Fibroblast of pulmonary artery (primary cell): ENCODE data around the gene KLC3.

Experiments used
- DNase-seq: peaks from one replicate; pipeline ENCODE4 v3.0.0-alpha.2; 2010; ENCODE audit warnings: low read depth
- H3K4me3 ChIP-seq: replicated peaks from 2 replicates; pipeline ENCODE4 v1.5.1; 2011; ENCODE audit warnings: low read depth, mild to moderate bottlenecking, control low read depth, low read length, moderate library complexity
- TF ChIP-seq, protein P1 (sequence below): IDR thresholded peaks from 2 replicates; pipeline ENCODE4 v1.5.1; 2011; ENCODE audit warnings: mild to moderate bottlenecking, control low read depth, low read length, inconsistent platforms; ENCODE audit errors: missing control alignments

Gene KLC3

DNA sequence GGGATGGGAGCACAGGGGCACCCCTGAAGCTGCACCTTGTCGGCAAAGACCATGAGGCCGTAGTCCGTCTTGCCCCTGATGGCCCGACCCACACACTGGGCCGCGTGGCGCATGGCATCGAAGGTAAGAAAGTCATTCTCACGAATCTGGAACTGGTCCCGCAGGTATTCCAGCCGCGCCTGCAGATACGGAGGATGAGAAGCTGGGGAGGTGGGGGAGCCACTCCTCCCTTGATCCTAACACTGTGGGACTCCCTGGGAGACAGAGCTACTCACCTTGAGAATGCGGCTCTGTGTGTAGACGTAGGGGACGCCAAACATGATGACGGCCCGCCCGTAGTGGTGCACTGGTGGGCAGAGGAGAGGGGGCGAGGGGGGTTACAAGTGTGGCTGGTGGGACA is 11.9 kb downstream of the KLC3 start:
- TF ChIP-seq, protein P1, sequence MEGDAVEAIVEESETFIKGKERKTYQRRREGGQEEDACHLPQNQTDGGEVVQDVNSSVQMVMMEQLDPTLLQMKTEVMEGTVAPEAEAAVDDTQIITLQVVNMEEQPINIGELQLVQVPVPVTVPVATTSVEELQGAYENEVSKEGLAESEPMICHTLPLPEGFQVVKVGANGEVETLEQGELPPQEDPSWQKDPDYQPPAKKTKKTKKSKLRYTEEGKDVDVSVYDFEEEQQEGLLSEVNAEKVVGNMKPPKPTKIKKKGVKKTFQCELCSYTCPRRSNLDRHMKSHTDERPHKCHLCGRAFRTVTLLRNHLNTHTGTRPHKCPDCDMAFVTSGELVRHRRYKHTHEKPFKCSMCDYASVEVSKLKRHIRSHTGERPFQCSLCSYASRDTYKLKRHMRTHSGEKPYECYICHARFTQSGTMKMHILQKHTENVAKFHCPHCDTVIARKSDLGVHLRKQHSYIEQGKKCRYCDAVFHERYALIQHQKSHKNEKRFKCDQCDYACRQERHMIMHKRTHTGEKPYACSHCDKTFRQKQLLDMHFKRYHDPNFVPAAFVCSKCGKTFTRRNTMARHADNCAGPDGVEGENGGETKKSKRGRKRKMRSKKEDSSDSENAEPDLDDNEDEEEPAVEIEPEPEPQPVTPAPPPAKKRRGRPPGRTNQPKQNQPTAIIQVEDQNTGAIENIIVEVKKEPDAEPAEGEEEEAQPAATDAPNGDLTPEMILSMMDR: no peak
- no peak for DNase-seq
- H3K4me3 ChIP-seq: no peak overlapping the region

DNA sequence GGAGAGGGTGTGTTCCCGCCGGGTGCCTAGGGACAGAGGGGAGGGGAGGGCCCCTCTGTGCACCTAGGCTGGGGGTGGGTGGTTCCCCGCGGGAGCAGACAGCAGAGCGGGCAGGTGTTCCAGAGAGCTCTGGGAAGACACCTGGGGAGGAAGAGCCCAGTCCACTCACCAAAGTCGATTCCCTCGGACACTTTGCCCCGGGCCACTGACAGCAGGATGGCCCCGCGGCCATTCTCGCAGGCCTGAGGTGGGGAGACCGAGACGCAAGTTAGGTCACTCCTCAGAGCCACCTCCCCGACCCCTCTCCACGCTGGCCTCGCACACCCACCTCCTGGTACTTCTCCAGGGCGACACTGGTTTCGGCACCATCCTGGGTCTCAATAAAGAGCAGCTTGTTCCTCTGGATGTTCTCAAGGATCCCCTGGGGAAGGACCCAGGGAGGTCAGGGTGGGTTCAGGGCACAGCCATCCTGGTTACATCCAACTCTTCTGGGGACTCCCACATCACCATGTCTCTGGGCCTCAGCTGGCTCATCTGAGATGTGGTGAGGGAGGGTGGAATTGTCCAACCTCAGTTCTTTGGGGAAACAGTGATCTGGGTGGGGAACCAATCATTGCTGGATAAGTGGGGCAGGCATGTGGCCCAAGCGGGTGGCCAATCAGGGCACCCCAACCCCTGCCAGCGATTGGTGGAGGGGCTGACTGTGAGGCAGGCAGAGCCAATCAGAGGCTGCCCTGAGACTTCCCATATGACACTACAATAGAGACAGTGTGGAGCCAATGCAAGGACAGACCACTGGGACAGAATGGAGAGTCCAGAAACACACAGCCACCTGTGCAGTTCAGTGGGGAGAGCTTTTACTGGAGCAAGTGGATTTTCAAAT is 12.6 kb downstream of the KLC3 start:
- no peak for DNase-seq
- TF ChIP-seq, protein P1: no peak
- no peak overlapping the region for H3K4me3 ChIP-seq

DNA sequence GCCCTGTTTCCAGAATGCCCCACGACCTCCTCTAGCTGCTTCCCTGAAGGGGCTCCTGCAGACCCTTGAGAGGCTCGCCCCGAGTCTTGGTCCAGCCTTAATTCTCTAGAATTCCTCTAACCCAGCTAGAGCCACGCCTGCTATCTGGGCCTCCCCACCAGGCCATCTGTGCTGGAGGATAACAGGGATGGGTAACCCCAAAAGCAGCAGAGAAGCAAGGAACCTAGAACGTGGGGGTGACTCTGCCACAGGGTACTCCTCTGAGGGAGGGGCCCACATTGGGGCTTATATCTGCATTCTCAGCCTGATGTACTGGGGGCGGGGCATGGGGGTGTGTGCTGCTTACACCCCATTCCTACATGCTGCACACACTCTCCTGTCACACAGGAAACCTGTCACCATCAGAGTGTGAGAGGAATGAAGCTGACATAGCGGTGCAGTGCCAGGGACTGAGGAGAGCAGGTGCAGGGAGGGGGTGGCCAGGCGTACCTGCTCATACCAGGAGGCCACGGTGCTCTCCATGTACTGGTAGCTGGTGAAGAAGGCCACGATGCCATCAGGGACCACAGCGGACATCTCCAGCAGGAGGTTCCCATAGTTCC is 13.8 kb downstream of the KLC3 start:
- no peak overlapping the region for H3K4me3 ChIP-seq
- DNase-seq: no peak
- TF ChIP-seq, protein P1: no peak

DNA sequence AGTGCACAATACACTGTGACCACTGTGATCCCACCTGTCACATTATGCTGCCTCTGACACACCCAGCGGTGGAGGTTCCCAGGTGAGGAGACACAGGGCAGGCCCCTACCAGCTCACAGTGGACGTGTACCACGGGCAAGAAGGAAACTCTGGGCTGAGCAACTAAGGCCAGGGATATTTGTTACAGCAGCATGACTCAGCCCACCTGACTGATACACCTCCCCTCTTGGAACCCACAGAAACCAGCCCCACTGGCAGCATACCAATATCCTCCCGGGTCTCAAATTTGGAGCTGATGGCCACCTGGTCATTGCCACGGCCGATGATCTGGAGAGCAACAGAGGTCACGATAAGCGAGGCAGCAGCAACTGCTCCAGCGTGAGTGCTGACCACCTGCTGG is 14.9 kb downstream of the KLC3 start:
- no peak for DNase-seq
- TF ChIP-seq, protein P1: no peak
- no peak overlapping the region for H3K4me3 ChIP-seq

DNA sequence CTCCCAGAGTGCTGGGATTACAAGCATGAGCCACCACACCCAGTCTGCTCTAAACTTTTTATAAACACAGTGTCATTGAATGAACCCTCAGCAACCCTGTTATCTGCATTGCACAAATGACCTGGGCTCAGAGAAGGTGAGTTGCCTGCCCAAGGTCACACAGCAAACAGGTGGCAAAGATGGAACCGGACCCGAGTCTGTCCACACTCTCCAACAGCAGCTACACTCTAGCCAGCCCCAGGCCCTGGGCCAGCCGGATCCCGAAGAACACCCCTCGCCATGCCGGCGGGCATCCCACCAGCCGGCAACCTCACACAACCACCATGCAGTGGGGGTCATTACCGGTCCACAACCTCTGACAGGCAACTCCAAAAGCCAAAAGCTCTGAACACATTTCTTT is 15.4 kb downstream of the KLC3 start:
- TF ChIP-seq, protein P1: no peak
- no peak for DNase-seq
- H3K4me3 ChIP-seq: no peak overlapping the region

DNA sequence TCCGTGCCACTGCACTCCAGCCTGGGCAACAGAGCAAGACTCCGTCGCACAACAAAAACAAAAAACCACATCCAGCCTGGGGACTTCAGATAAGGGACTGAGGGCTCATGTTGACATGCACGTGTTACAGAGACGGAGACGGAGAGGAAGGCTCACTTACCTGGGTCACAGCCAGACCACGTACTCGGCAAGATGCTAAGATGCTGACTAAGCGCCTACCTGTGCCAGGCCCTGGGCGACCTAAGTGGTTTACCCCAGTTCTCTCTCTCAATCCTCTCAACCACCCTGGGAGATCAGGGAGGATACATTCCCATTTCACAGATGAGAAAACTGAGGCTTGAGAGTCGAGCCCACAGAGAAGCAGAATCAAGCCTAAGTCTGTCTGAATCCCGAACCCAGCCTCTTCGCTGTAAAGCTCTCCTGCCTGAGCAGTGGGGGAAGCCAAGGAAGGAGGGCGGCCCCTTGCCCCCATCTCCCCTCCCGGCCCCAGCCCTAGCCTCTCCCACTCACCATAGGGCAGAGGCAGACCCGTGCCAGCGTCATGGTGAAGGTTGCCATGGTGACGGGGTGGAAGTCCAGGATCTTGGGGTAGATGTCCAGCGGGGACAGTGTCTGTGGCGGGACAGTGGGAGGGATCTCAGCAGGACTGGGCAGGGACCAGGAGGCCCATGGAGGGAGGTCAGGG is 16.4 kb downstream of the KLC3 start:
- no peak for DNase-seq
- H3K4me3 ChIP-seq: no peak overlapping the region
- TF ChIP-seq, protein P1: no peak
